Femur (tissue), 1 donor: Measurements from ENCODE around the gene OR1J2.
A peak's percentile ranks its signal among the peaks of the same experiment; 100 is the strongest.
"Not testable (repeated sequence)": the region's sequence is repeated elsewhere in the genome, so short reads cannot be mapped to it uniquely, and the experiment has no call there.

Source experiments
- DNase-seq: peaks from one replicate; pipeline ENCODE4 v3.0.0-alpha.2; 2017

Gene OR1J2

GRCh38 chr9:122510502-122510901 lies at the start of gene OR1J2:
Gene OR1J2, plus strand, starts transcription at chr9:122510802. Its CDS starts 0 bp downstream, at chr9:122510802.
- DNase-seq = no peak

GRCh38 chr9:122463828-122464632 lies 46.6 kb upstream of the OR1J2 start:
- no peak for DNase-seq

- peak; percentile 68 for DNase-seq
Measured at GRCh38 chr9:122464633-122465567, 45.7 kb upstream of the OR1J2 start.

GRCh38 chr9:122466456-122466855 lies 44.1 kb upstream of the OR1J2 start:
- DNase-seq = no peak

- DNase-seq = no peak
Measured at GRCh38 chr9:122468735-122469134, 41.9 kb upstream of the OR1J2 start.

GRCh38 chr9:122474561-122474960 lies 36.0 kb upstream of the OR1J2 start:
- no peak for DNase-seq

GRCh38 chr9:122475717-122476116 lies 34.9 kb upstream of the OR1J2 start:
- DNase-seq = no peak

- DNase-seq = no peak
Measured at GRCh38 chr9:122477346-122477745, 33.3 kb upstream of the OR1J2 start.

GRCh38 chr9:122477826-122478225 lies 32.8 kb upstream of the OR1J2 start, which contains the start of gene OR1J1:
Gene OR1J1, minus strand, starts transcription at chr9:122477926. Its CDS starts 0 bp downstream, at chr9:122477926.
- DNase-seq = no peak

- DNase-seq = no peak
Measured at GRCh38 chr9:122479062-122479461, 31.5 kb upstream of the OR1J2 start.

- DNase-seq = no peak
Measured at GRCh38 chr9:122498883-122499288, 11.7 kb upstream of the OR1J2 start.

- DNase-seq = no peak
Measured at GRCh38 chr9:122506964-122507363, 3.6 kb upstream of the OR1J2 start.

- DNase-seq = no peak
Measured at GRCh38 chr9:122518226-122518625, 7.6 kb downstream of the OR1J2 start.

- DNase-seq = no peak
Measured at GRCh38 chr9:122518841-122519240, 8.2 kb downstream of the OR1J2 start, which contains the start of gene OR1J4. Gene OR1J4, plus strand, starts transcription at chr9:122519141. Its CDS starts 0 bp downstream, at chr9:122519141.

- no peak for DNase-seq
Measured at GRCh38 chr9:122519376-122519775, 8.8 kb downstream of the OR1J2 start.

GRCh38 chr9:122526602-122527001 lies 16.0 kb downstream of the OR1J2 start:
- DNase-seq = no peak

- DNase-seq = no peak
Measured at GRCh38 chr9:122527193-122527592, 16.6 kb downstream of the OR1J2 start, which contains the start of gene OR1N1. Gene OR1N1, minus strand, starts transcription at chr9:122527293. Its CDS starts 0 bp downstream, at chr9:122527293.

GRCh38 chr9:122531157-122531556 lies 20.6 kb downstream of the OR1J2 start:
- DNase-seq = not testable (repeated sequence)

GRCh38 chr9:122536134-122536533 lies 25.5 kb downstream of the OR1J2 start:
- no peak for DNase-seq

GRCh38 chr9:122537066-122537465 lies 26.5 kb downstream of the OR1J2 start:
- DNase-seq = not testable (repeated sequence)

GRCh38 chr9:122538757-122539156 lies 28.2 kb downstream of the OR1J2 start:
- no peak for DNase-seq

- no peak for DNase-seq
Measured at GRCh38 chr9:122546196-122546595, 35.6 kb downstream of the OR1J2 start.

- no peak for DNase-seq
Measured at GRCh38 chr9:122551371-122551770, 40.8 kb downstream of the OR1J2 start.
